GM18511 (cell line): ENCODE measurements around the gene NRL.

Experiments used
- ATAC-seq: cut with Tn5 transposase; IDR thresholded peaks from one replicate; pipeline ENCODE4 v1.9.1; 2021; ENCODE audit warnings: mild to moderate bottlenecking, moderate library complexity; ENCODE audit not compliant: unreplicated experiment

NRL gene

DNA sequence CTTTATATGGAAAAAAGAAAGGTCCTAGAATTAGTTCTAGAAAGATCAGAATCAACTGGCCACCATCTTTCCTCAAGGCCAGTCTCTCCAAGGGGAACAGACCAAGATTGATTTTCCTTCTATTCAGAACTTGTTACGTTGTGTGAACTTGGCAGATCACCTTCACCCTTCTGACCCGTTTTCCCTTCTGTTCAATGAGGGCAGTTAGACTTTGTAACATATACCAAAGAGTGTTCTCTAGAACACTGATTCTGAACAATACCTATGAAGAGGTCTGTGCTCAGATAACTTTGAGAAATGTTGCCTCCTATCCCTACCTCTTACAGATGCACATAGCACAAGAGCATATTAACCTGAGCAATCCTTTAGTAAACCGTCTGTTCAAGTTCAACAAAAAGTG, 31.3 kb downstream of the NRL start:
- no peak for ATAC-seq

DNA sequence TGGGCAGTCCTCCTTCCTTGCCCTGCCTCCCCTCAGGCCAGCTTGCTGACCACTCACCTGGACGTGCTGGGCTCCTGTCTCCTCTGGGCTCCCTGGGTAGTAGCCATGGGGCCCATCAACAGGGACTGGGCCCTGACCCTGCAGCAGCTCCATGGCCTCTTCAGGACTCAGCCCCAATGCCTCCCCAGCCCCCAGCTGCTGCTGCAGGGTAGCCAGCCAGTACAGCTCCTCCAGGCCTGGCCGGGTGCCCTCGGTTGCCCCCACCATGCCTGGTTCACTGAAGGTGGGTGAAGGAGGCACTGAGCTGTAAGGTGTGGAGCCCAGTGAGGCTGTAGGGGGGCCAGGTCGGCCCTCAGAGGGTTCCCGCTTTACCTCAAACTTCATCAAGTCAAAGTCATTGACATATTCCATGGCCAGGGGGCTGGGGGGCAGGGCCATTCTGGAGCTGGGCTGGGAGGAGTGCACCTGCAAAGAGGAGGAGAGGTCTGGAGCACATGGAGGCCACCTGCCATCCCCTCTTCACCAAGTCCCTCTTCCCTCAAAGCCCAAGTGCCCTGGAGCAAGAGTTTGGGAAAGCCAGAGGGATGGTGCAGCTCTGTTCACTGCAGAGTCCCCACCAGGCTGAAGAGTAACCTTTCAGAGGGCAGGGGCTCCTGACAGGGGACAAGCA, 32.2 kb downstream of the NRL start:
- ATAC-seq, result no peak

DNA sequence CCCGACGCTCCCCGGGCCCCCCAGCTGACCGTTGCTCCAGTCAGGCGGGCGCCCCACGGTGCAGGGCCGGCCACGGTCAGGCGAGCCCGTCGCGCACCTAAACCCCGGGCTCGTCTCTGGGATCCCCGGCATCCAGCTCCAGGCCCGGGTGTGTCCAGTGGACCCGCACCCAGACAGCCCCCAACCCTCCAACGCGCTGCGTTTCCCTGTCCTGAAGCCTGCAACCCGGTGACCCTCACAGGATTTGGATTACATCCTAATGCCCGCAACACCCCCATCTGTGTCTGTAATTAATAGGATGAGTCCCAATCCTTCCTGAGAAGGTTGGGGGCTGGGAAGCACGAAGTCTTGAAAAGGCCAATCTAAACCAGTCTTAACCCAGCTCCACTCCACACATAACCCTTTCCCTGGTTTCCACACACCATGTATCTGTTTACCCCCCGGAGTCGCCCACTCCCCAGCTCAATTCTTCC, 33.0 kb downstream of the NRL start:
- no peak for ATAC-seq

DNA sequence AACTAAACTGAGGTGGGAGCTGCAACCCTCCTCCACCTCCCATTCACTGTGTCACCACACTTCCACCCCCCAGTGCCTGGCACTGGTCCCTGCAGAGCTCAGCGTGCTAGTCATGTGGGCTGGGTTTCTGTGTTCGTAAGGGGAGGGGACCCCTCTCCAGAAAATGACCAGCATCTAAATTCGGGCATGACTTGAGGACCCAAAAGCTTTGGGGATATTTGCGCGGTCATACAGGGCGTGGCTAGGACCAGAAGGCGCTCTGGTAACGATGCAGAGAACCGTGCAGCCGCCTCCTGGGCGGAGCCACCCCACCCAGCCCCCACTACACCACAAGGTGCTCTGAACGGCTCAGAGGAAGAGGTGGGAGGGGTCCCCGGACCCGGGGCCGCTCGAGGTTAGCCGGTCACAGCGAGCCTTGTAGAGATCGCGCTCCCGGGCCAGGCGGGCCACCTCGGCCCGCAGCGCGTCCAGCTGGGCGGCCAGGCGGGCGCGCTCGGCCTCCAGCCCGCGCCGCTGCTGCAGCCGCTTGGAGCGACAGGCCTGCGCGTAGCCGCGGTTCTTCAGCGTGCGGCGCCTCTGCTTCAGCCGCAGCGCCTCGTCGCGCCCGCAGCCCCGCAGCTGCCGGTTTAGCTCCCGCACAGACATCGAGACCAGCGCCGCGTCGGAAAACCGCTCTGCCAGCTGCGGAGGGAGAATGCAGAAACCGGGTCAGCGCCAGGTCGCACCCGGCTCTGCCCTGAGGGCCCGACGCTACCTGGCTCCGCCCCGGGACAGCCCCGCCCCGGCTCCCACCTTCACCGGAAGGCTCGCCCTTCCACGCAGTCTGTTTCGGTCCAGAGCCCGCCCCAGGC, 33.6 kb downstream of the NRL start:
- peak; percentile 94 for ATAC-seq

DNA sequence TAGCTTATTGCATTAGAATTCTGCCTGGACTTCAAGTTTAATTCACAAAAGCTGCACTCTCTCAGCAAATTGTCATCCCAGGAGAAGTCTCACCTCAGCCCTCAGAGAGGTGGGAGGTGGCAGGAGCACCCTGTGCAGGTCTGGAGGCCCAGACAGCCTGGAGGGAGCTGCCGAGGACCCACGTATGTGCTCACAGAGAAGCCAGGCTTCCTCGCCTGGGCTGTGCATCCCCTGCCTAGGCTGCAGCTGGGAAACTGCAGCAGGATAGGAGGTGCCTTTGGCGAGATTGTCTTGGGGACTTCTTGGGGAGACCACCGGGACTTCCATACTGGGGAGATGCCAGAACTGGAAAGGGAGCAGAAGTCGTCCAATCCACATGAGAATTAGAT, 34.6 kb downstream of the NRL start:
- no peak for ATAC-seq

DNA sequence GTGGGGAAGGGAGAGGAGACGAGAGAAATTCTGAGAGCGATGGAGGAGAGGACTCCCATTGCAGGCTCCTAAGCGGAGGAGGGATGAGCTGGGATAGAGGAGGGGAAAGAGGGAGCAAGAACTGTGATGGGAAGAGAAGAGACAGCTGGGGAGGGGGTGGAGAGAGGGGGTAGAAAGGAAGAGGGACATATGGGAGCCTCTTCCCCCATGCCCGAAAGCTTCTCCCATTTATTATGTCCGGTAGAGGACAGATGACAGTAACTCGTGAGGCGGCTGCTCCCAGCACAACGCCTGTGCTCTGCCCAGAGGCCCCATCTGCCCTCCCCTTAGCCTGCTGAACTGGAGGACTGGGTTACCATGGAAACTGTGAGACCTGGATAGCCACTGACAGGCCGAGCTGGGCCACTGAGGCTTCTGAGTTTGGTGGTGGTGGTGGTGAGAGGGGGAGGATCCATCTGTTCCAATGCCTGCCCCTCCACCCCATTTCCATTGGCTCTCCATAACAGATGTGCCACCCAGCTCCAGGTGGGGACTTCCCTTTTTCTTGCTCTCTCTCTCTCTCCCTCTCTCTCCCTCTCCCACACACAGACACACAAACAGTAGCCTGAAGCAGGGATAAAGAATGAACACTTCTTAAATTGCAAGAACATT, 35.1 kb downstream of the NRL start:
- no peak for ATAC-seq

DNA sequence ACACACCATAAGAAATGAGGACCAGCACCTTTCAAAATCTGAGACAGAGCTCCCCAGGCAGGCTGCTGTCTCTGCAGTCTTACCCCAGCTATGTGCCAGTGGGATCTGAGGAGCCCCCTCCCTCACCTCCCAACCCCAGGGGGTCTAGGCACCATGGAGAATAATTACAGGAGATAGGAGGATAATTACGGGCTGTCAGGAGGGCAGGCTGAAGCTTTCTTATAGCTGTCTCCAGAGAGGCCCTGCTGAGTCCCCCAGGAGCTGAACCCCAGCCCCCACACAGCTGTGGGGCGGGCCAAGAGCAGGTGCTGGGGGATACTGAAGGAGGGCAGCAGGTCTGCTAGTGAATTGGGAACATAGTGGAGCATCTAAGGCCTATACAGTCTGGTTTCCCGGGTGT, 36.6 kb downstream of the NRL start:
- no peak for ATAC-seq

DNA sequence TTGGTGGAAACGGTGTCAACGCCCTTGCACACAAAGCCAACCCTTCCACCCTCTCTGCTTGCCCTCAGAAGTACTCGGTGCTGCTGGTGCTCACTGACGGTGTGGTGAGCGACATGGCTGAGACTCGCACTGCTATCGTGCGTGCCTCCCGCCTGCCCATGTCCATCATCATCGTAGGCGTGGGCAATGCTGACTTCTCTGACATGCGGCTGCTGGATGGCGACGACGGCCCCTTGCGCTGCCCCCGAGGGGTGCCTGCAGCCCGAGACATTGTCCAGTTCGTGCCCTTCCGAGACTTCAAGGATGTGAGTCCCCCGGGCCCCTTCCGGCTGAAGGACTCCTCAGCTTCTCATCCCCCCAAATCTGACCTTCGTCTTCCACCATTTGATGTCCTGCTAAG, 37.7 kb downstream of the NRL start:
- no peak for ATAC-seq

DNA sequence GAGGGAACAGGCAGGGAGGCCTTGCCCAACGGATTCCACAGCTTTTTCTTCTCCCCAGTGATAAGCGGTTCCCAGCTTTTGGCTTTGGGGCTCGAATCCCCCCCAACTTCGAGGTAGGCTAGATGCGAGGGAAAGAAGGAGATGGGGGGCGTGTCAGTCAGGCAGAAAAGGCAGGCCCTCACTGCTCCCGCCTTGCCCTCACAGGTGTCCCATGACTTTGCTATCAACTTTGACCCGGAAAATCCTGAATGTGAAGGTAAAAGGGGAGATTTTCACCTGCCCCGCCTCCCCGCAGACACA, 38.5 kb downstream of the NRL start:
- no peak for ATAC-seq

DNA sequence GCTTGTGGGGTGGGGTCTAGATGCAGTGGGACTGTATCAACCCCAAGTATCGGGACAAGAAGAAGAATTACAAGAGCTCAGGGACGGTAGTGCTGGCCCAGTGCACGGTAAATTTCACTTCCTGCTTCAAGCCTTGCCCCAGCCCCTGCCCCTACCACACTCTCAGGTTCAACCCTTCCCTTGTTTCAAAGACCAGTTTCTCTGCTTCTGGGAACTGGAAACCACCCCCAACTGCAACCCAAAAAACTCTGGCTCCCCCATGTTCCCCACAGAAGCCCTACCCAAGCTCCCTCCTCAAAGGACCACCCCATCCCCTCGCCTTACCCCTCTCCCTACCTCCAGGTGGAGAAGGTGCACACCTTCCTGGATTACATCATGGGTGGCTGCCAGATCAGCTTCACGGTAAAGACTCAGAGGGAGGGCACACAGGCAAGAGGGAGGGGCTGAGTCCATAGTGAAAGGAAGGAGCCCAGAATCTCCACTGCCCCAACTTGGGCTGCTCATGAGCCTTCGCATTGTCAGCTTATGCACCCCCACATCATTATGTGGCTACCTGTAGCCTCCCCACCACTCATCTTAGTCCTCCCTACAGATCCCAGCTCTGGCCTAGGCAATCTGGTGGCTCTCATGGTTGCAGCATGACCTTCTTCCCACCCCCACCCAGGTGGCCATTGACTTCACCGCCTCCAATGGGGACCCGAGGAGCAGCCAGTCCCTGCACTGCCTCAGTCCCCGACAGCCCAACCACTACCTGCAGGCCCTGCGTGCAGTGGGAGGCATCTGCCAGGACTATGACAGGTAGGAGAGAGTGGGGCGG, 39.1 kb downstream of the NRL start:
- ATAC-seq, result peak; percentile 74

DNA sequence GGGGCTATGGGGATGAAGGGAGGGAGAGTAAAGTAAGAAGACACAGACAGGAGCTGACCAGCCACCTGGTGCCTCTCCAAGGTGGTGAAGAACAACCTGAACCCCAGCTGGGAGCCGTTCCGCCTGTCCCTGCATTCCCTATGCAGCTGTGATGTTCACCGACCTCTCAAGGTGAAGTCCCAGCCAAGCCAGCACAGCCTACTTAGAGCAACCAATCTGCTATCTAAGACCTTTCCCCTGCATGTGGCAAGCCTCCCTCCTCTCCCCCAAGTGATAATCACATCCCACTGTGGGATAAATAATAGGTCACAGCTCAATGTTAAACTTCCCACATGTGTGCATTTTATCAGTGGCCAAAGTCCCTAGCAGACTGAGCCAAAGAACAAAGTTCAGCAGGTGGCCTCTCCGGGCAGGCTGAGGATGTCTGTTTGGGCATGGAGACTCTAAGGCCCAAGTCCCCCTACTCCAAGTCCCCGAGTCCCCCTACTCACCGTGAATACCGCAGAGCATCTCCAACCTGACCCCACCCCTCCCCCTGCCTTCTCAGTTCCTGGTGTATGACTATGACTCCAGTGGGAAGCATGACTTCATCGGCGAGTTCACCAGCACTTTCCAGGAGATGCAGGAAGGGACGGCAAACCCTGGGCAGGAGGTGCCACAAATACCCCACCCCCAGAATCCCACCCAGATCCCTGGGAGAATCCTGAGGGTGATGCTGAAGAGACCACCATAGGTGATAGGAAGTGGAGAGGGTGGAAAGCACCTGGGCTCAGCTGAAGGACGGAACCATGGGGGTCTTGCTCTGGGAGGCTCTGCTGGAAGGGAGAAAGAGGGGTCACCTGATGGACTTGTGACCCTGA, 39.9 kb downstream of the NRL start:
- ATAC-seq, result no peak

DNA sequence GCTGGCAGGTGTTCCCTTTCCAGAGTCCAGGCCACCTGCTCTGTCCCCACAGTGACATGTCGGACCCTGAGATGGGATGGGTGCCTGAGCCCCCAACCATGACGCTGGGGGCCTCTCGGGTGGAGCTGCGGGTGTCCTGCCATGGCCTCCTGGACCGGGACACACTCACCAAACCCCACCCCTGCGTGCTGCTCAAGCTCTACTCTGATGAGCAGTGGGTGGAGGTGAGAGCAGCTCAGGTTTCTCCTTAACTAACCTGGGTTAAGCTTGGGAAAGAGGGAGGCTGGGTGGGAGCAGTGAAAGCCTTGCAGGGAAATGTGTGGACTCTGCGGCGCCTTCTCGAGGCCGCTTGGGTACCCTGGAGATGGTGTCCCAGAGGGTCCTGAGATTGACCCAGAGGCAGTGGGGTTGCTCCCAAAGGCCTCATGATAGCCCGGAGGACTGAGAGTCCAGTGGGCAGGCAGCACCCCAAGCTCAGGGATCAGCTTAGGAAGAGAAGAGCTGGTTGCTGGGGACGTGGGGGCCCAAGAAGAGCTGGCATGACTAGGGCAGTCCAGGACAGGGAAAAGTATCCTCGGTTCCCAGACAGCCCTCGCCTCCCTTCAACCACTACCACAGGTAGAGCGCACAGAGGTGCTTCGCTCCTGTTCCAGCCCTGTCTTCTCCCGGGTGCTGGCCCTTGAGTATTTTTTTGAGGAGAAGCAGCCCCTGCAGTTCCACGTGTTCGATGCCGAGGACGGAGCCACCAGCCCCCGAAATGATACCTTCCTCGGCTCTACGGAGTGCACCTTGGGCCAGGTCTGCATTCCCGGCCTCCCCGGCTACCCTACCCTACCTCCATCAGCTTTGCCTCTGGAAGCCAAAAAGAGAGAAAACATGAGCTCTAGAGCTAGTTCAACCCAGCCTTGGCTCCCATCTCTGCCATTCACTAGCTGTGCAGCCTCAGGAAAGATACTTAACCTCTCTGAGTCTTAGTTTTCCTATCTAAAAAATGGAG, 41.6 kb downstream of the NRL start:
- no peak for ATAC-seq

DNA sequence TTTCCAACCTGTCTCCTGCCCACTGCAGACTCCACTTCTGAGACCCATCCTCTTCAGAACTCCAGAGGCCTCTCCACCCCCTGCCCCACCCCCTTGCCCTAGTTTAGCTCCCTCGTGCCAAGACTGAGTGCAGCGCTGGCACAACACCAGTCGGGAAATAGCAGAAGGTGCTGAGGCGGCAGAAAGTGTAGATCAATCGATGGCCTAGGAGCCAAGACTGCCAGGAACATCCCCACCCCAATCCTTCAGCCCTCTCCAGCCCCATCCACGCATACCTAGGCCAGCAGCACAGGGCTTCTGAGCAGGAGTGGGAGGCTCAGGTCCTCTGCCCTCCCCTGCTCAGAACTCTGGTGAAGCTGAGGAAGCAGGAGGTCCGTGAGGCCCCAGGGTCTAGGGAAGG, 42.3 kb downstream of the NRL start:
- ATAC-seq, result no peak

DNA sequence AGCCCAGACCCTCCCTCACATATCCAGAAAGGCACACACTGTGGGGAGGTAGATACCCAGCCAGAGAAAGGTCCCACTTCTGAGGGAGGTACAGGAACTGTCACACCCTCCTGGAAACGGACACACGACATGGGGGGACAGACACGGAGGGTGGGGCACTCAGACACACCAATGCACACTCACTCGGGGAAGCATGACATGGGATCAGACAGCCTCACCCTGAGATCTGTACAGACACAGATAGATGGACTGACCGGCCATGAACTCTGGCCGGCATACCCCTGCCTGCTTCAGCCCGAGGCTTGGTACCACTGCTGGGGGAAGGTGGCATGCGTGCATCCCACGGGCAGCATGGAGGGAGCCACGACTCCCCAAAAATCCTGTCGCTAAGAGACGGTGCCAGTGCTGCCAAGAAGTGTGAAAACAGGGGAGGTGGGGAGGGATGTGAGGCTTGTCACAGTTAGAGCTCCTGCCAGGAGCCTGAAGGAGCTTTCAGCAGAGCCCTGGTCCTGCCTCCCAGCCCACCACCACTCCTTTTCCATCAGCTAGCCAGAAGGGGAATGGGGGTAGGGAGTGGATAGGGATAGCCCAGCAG, 42.8 kb downstream of the NRL start:
- no peak for ATAC-seq

DNA sequence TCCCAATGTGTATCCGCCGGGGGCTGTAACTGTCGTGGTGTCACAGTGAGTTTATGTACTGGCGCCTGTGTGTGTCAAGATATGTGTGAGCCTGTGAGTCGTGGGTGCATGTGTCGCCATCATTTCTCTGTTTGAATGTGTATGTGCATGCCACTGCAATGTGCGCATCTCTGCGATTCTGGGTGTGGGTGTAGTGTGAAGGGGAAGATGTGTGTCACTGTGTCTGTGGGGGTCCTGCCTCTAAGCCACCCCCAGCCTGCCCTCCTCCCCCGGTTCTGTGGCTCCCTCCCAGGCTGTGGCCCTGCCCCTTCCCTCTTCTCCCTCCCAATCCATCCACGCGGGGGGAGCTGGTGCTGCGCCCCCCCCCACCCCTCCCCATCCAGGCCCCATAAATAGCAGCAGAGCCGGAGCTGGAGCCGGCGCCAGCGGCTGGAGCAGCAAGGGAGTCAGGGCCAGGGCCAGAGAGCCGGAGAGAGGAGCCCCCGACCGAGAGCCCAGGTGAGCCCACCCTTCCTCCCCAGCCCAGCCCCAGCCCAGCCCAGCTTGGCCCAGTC, 43.5 kb downstream of the NRL start, which contains the start of gene CPNE6:
TSS of gene CPNE6 (plus strand) at position 419 of the 554 bp plus-strand sequence. CDS start 1,375 bp downstream, outside the sequence.
- no peak for ATAC-seq

DNA sequence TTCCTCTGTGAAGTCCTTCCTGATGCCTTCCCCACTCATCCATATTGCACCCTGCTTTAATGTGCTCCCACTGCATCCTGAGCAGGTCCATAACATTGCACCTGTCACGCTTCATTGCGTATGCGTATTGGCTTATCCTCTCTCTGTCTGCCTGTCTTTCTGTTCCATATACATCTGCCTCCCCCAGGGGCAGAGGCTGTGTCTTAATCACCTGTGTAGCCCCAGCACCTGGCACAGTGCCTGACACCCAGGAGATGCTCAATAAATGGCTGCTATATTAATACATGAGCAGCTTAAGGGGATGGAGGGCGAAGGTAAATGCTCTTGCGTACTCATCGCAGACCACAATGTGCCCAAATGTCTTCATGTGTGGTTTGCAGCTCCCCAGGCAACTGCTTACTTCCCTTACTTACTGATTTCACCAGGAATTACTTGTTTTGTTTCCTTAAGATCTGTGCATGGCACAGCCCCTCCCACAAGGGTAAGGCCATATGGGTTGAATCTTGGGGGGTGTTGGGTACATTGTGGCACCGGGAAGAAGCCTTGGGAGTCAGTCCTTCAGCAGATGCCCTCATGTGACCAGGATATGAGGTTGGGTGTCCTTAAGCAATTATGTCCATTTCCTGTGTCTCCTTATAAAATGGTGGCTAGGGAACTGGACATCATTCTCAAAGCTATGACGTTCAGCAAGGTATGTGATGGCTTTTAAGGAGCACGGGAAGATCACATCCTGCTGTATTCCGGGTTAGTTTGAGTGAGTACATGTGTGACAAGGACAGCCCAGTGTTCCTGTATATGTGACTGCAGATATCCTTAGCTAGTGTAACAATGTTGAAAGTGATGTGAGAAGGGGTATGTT, 44.2 kb downstream of the NRL start:
- ATAC-seq, result no peak

DNA sequence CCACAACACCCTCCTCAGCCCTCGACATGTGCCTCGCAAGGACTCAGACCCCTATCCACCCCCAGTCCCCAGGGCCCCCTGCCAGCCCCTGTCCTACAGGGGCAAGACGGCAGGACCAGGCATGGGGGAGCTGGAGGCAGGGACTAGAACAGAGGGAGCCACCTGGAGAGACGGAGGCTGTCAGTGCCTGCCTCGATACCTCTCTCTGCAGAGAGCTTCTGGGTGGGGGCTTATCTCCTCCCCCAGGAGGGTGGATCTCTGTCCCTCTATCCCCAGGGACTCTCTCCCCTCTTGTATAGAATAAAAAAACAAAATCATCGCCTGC, 45.4 kb downstream of the NRL start:
- no peak for ATAC-seq
